Mononuclear cell (primary cell): ENCODE results near the gene SMYD3. TPM values are rescaled to one million over a fixed set of nuclear protein-coding genes. Genes with fewer than 3 reads are reported as not detected.

Source experiments
- H3K27me3 ChIP-seq: 2 replicates; pipeline ENCODE4 v1.6.0; 2011; ENCODE audit warnings: low read length, control low read depth; ENCODE audit not compliant: insufficient read depth
- H3K4me1 ChIP-seq: 2 replicates; pipeline ENCODE4 v1.5.1; 2011; ENCODE audit warnings: mild to moderate bottlenecking, low read length, control low read depth; ENCODE audit not compliant: insufficient read depth
- H3K4me3 ChIP-seq: 2 replicates; pipeline ENCODE4 v1.5.1; 2011; ENCODE audit warnings: mild to moderate bottlenecking, low read length, moderate library complexity
- H3K9me3 ChIP-seq: 2 replicates; pipeline ENCODE4 v1.5.1; 2011; ENCODE audit warnings: low read depth, mild to moderate bottlenecking, control low read depth, low read length
- total RNA-seq: library from RNA; depleted of rRNA; stranded (reverse); fragments of >200 nt; gene quantifications from one replicate; pipeline ENCODE4 v1.2.3, GENCODE V29; 2012

SMYD3 gene
- total RNA-seq, 1 donor: 18.2 TPM

- Histone ChIP-seq H3K27me3 (no peaks in the 10 kb centered on the region), H3K4me3 (no peak overlapping the region), H3K9me3 (no peaks in the 10 kb centered on the region)
Observed at GRCh38 chr1:246114369-246114768, 392.7 kb downstream of the SMYD3 start.

GRCh38 chr1:246113555-246114095 is 393.5 kb downstream of the SMYD3 start:
- no peaks in the 10 kb centered on the region for H3K9me3 ChIP-seq
- no peaks in the 10 kb centered on the region for H3K27me3 ChIP-seq
- no peak overlapping the region for H3K4me3 ChIP-seq
- peaks cover 9% of the 10 kb centered on the region for H3K4me1 ChIP-seq

More at GRCh38 chr1:246114369-246114768, 392.7 kb downstream of the SMYD3 start:
- H3K4me1 ChIP-seq: peaks cover 9% of the 10 kb centered on the region

GRCh38 chr1:246111570-246111969 is 395.5 kb downstream of the SMYD3 start:
- Histone ChIP-seq H3K9me3 (no peaks in the 10 kb centered on the region), H3K4me1 (peaks cover 16% of the 10 kb centered on the region), H3K4me3 (no peak overlapping the region), H3K27me3 (no peaks in the 10 kb centered on the region)

GRCh38 chr1:246110343-246111219 is 396.5 kb downstream of the SMYD3 start:
- H3K4me3 ChIP-seq: no peak overlapping the region
- no peaks in the 10 kb centered on the region for H3K27me3 ChIP-seq
- no peaks in the 10 kb centered on the region for H3K9me3 ChIP-seq
- H3K4me1 ChIP-seq: peaks cover 26% of the 10 kb centered on the region

- no peaks in the 10 kb centered on the region for H3K27me3 ChIP-seq
- H3K4me3 ChIP-seq: no peak overlapping the region
- no peaks in the 10 kb centered on the region for H3K9me3 ChIP-seq
- peaks cover 39% of the 10 kb centered on the region for H3K4me1 ChIP-seq
Observed at GRCh38 chr1:246108278-246108925, 398.7 kb downstream of the SMYD3 start.

GRCh38 chr1:246107516-246108277 is 399.4 kb downstream of the SMYD3 start:
- Histone ChIP-seq H3K27me3 (no peaks in the 10 kb centered on the region), H3K4me3 (no peak overlapping the region), H3K4me1 (peaks cover 39% of the 10 kb centered on the region), H3K9me3 (no peaks in the 10 kb centered on the region)

- H3K9me3 ChIP-seq: no peaks in the 10 kb centered on the region
- H3K4me1 ChIP-seq: peaks cover 39% of the 10 kb centered on the region
- H3K4me3 ChIP-seq: no peak overlapping the region
- H3K27me3 ChIP-seq: no peaks in the 10 kb centered on the region
Observed at GRCh38 chr1:246106342-246106763, 400.7 kb downstream of the SMYD3 start.

GRCh38 chr1:246104927-246105326 is 402.2 kb downstream of the SMYD3 start:
- Histone ChIP-seq H3K27me3 (no peaks in the 10 kb centered on the region), H3K9me3 (no peaks in the 10 kb centered on the region), H3K4me1 (peaks cover 39% of the 10 kb centered on the region), H3K4me3 (no peak overlapping the region)

GRCh38 chr1:246099570-246099969 is 407.5 kb downstream of the SMYD3 start:
- Histone ChIP-seq H3K4me3 (no peak overlapping the region), H3K27me3 (no peaks in the 10 kb centered on the region), H3K9me3 (no peaks in the 10 kb centered on the region), H3K4me1 (peaks cover 3% of the 10 kb centered on the region)

GRCh38 chr1:246096356-246096755 is 410.7 kb downstream of the SMYD3 start:
- H3K9me3 ChIP-seq: no peaks in the 10 kb centered on the region
- peaks cover 11% of the 10 kb centered on the region for H3K4me1 ChIP-seq
- H3K27me3 ChIP-seq: no peaks in the 10 kb centered on the region
- no peak overlapping the region for H3K4me3 ChIP-seq

- peaks cover 13% of the 10 kb centered on the region for H3K4me1 ChIP-seq
- no peaks in the 10 kb centered on the region for H3K9me3 ChIP-seq
- no peak overlapping the region for H3K4me3 ChIP-seq
- no peaks in the 10 kb centered on the region for H3K27me3 ChIP-seq
Observed at GRCh38 chr1:246095443-246095842, 411.6 kb downstream of the SMYD3 start.

- H3K27me3 ChIP-seq: no peaks in the 10 kb centered on the region
Observed at GRCh38 chr1:246093230-246093629, 413.8 kb downstream of the SMYD3 start.

GRCh38 chr1:246092136-246092535 is 414.9 kb downstream of the SMYD3 start:
- Histone ChIP-seq H3K4me3 (no peak overlapping the region), H3K4me1 (peaks cover 13% of the 10 kb centered on the region), H3K27me3 (no peaks in the 10 kb centered on the region), H3K9me3 (no peaks in the 10 kb centered on the region)

More at GRCh38 chr1:246093230-246093629, 413.8 kb downstream of the SMYD3 start:
- Histone ChIP-seq H3K4me3 (no peak overlapping the region), H3K9me3 (no peaks in the 10 kb centered on the region), H3K4me1 (peaks cover 13% of the 10 kb centered on the region)

GRCh38 chr1:246091477-246091876 is 415.6 kb downstream of the SMYD3 start:
- no peaks in the 10 kb centered on the region for H3K9me3 ChIP-seq

GRCh38 chr1:246086191-246086590 is 420.9 kb downstream of the SMYD3 start:
- Histone ChIP-seq H3K27me3 (no peaks in the 10 kb centered on the region), H3K4me3 (no peak overlapping the region), H3K4me1 (peaks cover under 1% of the 10 kb centered on the region), H3K9me3 (no peaks in the 10 kb centered on the region)

More at GRCh38 chr1:246091477-246091876, 415.6 kb downstream of the SMYD3 start:
- H3K4me3 ChIP-seq: no peak overlapping the region
- H3K4me1 ChIP-seq: peaks cover 13% of the 10 kb centered on the region
- H3K27me3 ChIP-seq: no peaks in the 10 kb centered on the region
